ENCODE results near the gene ZNF407.

DNA sequence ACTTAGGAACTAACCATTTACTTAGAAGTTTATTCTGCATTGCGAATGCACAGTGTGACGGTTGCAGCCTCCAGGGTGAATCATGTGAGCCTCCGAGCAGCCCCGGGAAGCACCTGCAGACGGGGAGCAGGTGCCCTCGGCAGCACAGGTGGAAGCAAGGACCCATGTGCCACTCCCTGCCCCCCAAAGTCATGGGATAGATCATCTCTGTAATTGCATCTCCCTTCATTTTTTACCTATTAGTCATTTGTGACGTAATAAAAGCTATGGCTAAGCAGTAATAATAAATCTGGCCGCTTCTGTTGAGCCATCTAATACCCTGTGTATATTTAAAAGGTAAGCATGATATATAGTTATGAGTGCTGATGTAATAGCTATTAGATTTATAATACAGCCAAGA, 514.1 kb downstream of the ZNF407 start:
- no peak for TF ChIP-seq ZNF384 (IDR thresholded peaks at IDR 0.05)
- TF ChIP-seq SP1 (IDR thresholded peaks at IDR 0.05), result no peak
- TF ChIP-seq ELF4 (IDR thresholded peaks at IDR 0.05), result no peak
- no peak for TF ChIP-seq SUZ12 (IDR thresholded peaks at IDR 0.05)
